Fibroblast of pulmonary artery (primary cell): ENCODE results near the gene P2RX7.
A peak's percentile ranks its signal among the peaks of the same experiment; 100 is the strongest.

Experiments used
- DNase-seq: peaks from one replicate; pipeline ENCODE4 v3.0.0-alpha.2; 2010; ENCODE audit warnings: low read depth
- H3K4me3 ChIP-seq: replicated peaks from 2 replicates; pipeline ENCODE4 v1.5.1; 2011; ENCODE audit warnings: low read depth, mild to moderate bottlenecking, control low read depth, low read length, moderate library complexity
- TF ChIP-seq, protein P1 (sequence below): IDR thresholded peaks from 2 replicates; pipeline ENCODE4 v1.5.1; 2011; ENCODE audit warnings: mild to moderate bottlenecking, control low read depth, low read length, inconsistent platforms; ENCODE audit errors: missing control alignments

The P2RX7 gene

DNA sequence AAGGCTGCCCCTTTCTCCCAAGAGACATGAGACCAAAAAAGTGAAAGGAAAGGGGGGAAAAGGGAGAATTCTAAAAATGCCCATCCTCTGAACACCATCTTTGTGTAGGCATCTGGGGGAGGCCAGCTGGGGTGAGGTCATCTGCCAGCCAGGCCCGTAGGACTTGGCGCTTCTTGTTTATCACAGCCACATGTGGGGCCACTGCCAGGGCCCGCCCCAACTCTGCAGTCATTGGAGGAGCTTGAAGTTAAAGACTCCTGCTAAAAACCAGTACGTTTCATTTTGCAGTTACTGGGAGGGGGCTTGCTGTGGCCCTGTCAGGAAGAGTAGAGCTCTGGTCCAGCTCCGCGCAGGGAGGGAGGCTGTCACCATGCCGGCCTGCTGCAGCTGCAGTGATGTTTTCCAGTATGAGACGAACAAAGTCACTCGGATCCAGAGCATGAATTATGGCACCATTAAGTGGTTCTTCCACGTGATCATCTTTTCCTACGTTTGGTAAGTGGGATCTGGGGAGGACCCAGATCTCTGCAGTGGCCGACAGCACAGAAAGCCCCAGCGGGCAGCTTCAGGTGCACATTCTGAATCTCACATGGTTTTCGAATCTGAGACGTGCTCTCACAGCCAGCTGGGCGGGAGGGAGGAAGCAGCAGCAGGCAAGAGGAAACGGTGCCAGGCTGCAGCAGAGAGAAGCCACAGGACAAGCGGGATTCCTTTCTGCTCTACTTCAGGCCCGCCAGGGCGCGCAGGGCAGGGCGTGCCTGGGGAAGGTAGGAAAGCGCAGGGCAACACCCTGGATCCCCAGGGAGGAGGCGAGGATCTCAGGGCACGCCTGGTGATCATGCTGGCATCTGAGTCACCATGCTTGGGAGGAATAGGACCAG is at the start of gene P2RX7:
TSS of gene P2RX7 (plus strand) at position 276 of the 881 bp plus-strand sequence. CDS start at position 371, 95 bp downstream.
- TF ChIP-seq, protein P1, sequence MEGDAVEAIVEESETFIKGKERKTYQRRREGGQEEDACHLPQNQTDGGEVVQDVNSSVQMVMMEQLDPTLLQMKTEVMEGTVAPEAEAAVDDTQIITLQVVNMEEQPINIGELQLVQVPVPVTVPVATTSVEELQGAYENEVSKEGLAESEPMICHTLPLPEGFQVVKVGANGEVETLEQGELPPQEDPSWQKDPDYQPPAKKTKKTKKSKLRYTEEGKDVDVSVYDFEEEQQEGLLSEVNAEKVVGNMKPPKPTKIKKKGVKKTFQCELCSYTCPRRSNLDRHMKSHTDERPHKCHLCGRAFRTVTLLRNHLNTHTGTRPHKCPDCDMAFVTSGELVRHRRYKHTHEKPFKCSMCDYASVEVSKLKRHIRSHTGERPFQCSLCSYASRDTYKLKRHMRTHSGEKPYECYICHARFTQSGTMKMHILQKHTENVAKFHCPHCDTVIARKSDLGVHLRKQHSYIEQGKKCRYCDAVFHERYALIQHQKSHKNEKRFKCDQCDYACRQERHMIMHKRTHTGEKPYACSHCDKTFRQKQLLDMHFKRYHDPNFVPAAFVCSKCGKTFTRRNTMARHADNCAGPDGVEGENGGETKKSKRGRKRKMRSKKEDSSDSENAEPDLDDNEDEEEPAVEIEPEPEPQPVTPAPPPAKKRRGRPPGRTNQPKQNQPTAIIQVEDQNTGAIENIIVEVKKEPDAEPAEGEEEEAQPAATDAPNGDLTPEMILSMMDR, result no peak
- DNase-seq, result peak; percentile 38
- peak within 1 kb of the TSS; percentile 51 for H3K4me3 ChIP-seq

DNA sequence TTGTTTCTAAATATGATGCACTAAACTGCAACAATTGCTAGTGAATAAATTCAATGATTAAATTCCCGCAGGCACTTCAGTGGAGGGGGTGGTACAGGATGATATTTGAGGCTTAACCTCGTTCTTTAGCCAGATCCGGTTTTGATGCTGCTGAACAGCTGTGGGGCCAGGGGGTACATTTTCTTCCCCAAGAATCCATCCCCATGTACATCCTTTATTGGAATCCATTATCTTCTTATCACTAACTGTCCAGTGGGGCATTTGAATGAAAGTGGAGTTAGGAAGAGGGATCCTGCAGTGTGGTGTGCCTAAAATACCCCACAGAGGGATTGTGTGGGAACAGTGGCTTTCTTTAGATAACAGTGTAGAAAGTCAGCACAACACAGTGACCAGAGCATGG is 48.4 kb upstream of the P2RX7 start:
- DNase-seq, result no peak
- TF ChIP-seq, protein P1, result no peak
- H3K4me3 ChIP-seq, result no peak overlapping the region

DNA sequence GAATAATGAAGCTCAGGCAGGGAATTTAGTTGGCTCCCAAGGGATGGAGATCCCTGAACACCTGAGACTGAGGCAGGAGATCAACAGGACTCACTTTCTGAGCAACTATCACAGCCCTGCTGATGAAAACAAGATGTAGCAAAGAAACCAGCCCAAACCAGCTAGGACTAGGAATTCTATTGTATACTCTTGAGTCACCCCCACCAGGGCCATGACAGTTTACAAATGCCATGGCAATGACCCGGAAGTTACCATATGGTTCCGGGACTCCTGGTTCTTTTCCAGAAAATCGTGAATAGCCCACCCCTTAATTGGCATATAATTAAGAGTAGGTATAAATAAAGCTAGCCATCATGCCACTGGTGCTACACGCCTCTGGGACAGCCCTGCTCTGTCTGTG is 47.6 kb upstream of the P2RX7 start:
- H3K4me3 ChIP-seq, result no peak overlapping the region
- TF ChIP-seq, protein P1, result no peak
- DNase-seq, result no peak

DNA sequence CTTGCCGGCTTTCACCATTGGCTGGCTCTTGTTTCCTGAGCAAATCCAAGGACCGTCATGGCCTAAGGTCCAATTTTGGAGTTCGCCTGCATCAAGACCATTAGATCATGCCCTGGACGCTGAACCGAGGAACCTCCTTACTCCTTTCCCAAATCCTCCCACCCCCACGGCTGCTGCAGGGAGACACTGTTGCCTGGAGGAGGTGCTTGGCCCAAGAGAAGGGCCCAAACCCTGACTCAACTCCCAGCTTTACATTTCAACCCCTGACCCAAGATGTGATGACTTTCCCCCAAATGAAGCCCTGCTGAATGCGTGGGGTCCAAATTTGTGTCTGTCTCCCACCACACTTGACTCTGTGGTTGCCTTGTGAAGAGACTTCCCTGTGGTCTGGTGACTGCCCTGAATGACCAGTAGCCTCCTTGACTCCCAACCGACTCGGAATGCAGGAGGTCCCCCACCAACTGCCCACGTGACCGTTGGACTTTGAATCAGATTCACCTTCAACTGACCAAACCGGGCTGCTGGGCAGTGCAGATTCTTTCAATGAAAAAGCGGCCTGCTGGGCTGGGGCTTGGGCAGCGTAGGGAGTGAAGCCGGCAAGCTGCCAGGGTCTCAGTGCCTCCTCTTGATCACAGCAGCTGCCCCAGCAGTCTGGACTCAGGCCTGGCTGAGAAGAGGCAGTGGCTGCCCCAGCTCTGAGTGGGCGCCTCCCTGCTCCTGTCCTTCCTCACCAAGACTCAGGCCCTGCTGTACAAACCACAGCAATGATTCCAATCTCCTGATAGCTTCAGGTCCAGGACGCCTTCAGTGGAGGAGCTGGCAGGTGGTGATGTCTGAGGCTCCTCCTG is 46.9 kb upstream of the P2RX7 start:
- TF ChIP-seq, protein P1, result no peak
- DNase-seq, result no peak
- H3K4me3 ChIP-seq, result no peak overlapping the region

DNA sequence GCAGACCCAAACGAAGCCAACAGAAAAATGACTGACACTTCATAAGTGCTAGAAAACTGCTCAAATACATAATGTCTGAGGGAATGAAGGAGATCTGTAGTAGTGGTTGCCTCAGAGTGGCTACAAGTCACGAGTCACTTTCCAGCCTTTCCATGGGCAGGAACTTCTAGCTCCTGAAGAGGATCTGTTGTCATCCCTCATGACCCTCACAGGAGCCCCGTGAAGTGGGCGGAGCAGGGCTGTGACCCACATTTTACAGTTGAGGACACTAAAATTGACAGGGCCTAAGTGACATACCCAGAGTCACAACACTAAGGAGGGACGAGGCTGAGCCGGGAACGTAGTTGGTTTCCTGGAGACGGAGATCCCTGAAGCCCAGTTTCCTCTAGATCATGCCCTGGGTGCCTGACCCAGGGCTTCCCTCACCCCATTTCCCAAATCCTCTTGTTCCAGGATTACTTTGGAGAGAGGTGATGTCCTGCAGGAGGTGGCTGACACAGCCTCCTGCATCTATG is 45.8 kb upstream of the P2RX7 start:
- no peak overlapping the region for H3K4me3 ChIP-seq
- TF ChIP-seq, protein P1, result no peak
- DNase-seq, result no peak

DNA sequence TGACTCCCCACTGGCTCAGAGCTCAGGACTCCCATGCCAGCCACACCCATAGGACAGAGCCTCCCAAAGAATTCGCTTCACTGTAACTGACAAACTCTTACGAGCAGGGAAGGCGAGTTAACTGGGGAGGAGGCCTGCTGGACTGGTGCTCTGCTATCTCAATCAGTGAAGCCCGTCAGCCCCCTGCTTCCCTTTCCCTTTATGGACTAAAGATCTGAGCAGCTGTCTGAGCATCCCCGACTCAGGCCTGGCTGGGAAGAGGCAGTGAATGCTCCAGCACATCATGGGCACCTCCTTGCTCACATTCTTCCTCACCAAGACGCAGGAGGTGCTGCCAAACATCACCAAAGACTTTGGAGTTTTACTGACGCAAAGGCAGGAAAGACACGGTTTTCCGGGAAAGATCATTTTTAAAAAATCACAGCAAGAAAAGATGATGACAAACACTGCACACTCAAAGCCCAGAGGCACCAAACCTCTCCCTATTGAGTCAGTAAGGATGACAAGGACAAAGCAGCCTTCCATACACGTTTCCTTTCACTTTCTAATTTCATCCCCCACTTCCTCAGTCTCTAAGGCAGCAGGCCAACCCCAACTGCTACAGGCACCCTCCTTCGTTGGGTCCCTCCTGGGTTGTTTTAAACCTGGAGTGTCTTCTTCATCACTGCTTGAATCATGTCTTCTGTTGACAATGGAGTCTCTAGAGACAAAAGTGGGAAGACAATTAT is 45.0 kb upstream of the P2RX7 start:
- DNase-seq, result no peak
- no peak overlapping the region for H3K4me3 ChIP-seq
- TF ChIP-seq, protein P1, result no peak
